ENCODE results near the gene RACK1.
"Not testable (repeated sequence)": the region's sequence is repeated elsewhere in the genome, so short reads cannot be mapped to it uniquely, and the experiment has no call there.

Gene RACK1

GRCh38 chr5:181243564-181244343 is at the start of gene RACK1:
TSS of gene RACK1 (minus strand) at chr5:181243906. CDS start at chr5:181243800, 106 bp downstream.
- no peak for DNase-seq

DNA sequence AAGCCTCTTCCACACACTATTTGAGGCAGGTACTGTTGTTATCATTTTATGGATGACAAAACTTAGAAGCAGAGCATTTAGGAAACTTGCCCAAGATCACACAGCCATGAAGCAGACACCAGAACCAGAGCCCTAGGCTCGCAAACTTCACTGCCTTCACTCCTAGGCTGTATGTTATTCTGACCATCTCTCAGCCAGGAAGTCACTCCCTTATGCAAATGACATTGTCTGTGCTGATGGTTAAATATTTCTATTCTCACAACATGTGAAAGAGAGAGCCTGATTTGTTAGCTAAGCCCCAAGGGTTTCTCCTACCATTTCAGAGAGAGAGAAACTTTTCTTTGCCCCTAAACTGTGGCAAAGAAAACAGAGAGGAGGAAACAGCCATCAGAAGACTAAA is 43.6 kb upstream of the RACK1 start:
- DNase-seq = not testable (repeated sequence)

DNA sequence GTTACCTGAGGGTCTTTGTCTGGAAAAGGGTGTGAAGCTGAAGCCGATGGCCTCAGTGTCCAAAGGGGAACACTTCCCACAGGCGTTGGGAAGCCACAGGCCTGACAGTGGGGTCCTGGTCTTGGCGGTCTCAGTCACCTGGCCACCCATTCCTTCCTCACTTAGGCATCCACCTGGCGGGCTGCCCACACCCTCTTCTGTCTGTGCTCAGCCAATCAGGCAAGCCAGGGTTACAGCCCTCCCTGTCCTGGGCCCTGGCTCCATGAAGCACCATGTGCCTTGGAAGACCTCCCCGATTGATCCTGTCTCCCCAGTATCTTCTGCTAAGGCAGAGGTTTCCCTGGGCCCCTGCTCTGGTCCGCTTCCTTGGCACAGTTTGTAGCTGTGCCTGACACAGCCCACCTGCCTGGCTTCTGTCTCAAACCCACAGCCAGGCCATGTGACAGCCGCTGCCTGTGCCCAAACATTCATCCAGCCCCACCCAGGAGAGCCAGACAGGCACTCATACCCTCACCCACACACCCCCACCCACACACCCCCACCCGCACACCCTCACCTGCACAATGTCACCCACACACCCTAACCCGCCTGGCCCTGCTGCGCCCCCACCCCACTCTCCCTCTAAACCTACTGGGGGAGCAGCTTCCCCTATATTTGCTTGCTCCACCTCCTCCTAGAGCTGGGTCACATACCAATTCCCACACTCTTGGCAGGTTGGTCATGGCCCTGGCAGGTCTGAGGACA is 42.4 kb upstream of the RACK1 start:
- not testable (repeated sequence) for DNase-seq

DNA sequence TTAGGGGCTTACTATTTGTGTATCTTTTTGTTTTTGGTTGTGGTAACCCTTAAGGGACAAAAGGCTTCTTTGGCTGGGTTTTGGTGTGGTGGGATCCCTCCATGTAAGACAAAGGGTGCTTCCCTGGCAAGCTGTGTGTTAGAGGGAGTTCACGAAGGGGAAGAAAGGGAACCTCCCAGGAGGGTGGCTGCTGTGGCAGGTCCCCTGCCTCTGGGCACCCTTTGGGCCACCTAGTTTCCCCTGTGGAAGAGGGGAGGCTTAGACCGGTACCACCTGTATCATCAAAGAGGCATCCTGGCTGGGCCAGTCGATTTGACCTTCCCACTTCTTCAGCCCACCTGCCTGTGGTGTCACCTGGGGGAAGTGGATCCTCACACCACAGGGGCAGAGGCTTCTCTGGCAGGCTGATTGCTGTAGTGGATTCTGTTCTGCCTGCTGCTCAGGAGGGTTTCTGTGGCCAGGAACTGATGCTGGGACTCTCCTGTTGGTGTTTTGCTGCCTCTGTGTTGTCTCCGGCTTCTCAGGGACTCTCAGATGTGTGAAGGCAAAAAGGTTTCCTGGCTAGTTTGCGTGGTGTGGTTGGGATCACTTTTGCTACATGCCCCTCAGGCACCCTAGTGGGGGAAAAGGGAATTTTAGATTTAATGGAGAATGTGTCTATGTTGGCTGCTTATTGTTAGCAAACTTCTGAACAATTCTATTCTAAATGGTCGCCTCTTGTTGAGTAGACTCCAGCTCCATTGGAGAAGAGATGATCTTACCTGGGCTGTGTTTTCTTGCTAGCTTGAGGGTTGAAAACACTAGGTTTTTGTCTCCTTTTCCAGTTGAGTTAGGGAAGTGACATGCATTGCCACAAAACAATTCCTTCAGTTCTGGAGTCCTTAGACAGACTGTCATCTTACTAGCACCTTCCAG is 40.4 kb upstream of the RACK1 start:
- not testable (repeated sequence) for DNase-seq

- DNase-seq = no peak
These were observed 39.6 kb upstream of the RACK1 start for GRCh38 chr5:181283347-181283746.

GRCh38 chr5:181282874-181283273 is 39.2 kb upstream of the RACK1 start:
- no peak for DNase-seq

DNA sequence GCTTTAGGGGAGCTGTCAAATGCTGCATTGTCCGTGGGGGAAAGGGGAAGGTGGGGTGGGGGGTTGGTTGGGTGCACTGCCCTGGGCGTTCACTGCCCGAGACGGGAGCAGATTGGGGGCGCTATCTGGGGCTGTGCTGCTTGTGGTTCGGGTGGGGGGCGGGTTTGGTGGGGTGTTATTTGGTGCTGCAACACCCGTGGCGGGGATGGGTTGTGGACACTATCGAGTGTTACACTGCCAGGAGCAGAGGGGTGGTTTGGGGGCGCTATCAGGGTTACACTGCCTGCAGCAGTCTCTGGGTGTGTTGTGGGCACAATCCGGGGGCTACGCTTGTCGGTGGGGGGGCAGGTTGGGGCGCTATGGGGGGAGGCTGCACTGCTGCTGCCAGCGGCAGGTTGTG is 38.7 kb upstream of the RACK1 start:
- DNase-seq = not testable (repeated sequence)

- DNase-seq = no peak
These were observed 38.2 kb upstream of the RACK1 start for GRCh38 chr5:181281984-181282316.

DNA sequence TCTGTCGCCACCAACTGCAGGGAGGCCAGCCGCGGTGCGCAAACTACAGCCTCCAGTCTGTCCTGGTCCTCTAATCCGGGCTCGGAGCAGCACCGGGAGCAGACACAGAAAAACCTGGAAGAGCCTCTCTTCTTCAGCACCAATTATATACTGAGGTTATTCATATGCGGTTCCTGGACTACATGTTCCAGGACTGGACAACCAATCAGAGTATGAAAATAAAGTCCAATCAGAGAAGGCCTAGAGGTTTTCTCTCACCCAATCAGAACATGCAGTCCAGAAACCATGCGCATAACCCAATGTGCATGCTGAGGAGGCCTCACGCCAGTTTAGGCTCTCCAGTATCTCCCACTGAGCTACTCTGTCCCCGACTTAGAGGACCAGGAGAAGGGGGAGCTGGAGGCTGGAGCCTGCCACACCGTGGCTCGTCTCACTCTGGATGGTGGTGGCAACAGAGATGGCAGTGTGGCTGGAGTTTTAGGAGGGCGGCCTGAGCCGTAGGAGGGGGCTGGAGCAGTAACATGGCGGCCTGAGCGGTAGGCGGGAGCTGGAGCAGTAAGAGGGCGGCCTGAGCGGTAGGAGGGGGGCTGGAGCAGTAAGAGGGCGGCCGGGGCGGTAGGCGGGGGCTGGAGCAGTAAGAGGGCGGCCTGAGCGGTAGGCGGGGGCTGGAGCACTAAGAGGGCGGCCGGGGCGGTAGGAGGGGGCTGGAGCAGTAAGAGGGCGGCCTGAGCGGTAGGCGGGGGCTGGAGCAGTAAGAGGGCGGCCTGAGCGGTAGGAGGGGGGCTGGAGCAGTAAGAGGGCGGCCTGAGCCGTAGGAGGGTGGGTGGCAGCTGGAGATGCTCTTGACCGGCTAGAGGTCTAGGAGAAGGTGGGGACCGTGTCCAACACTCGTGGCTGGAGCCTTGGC is 37.6 kb upstream of the RACK1 start:
- no peak for DNase-seq

- DNase-seq = no peak
These were observed 36.6 kb upstream of the RACK1 start for GRCh38 chr5:181280251-181280762.

- DNase-seq = not testable (repeated sequence)
These were observed 29.7 kb upstream of the RACK1 start for GRCh38 chr5:181273433-181273744.

DNA sequence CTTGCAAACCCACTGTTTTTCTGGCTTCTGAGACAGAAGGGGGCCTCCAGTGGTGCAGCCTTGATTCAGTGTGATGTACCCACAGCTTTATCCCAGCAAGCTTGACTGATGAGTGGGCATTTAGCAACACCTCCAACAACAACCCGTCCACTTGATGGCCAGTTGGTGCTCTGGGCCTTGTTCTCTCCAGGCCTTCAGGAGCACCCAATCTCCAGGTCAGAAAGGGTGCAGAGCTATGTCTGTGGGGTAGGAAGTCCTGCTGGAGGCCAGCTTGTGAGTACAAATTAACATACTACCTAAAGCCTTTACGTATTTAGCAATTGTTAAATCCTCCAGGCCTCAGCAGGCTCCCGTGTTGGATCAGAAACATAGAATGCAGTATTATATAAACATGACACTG is 27.4 kb upstream of the RACK1 start:
- DNase-seq = no peak

DNA sequence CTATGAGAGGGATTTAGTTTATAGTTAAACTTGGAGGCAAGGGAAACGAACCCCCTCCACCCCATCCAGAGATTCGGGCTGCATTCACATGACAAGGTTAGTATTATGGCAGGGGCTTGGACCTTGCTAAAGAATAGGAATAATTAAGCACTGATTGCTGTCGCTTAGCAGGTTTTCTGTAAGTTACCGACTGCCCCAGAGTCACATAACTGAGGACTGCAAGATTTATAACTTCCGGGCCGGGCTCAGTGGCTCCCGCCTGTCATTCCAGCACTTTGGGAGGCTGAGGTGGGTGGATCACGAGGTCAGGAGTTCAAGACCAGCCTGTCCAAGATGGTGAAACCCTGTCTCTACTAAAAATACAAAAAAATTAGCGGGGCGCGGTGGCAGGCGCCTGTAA is 24.2 kb upstream of the RACK1 start:
- not testable (repeated sequence) for DNase-seq

GRCh38 chr5:181267291-181267904 is 23.7 kb upstream of the RACK1 start:
- not testable (repeated sequence) for DNase-seq

- DNase-seq = no peak
These were observed 21.5 kb upstream of the RACK1 start for GRCh38 chr5:181265092-181265671.

DNA sequence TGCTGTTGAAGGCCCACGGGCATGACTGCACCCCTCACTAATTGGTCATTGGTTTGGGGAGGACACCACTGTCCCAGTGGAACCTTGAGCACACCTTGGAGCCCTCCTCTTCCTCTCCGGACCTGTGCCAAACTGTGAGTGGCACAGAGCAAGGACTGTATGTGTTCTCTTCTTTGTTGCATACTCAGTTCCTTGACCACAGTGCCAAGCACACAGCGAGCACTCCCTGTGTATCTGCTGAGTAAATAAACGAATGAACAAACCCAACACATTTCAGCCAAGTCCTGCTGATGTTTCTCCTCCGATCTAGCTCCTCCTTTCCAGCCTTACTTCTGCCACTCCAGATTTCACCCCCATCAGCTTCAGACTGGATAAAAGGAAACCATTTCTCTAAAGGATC is 19.9 kb upstream of the RACK1 start:
- DNase-seq = no peak

DNA sequence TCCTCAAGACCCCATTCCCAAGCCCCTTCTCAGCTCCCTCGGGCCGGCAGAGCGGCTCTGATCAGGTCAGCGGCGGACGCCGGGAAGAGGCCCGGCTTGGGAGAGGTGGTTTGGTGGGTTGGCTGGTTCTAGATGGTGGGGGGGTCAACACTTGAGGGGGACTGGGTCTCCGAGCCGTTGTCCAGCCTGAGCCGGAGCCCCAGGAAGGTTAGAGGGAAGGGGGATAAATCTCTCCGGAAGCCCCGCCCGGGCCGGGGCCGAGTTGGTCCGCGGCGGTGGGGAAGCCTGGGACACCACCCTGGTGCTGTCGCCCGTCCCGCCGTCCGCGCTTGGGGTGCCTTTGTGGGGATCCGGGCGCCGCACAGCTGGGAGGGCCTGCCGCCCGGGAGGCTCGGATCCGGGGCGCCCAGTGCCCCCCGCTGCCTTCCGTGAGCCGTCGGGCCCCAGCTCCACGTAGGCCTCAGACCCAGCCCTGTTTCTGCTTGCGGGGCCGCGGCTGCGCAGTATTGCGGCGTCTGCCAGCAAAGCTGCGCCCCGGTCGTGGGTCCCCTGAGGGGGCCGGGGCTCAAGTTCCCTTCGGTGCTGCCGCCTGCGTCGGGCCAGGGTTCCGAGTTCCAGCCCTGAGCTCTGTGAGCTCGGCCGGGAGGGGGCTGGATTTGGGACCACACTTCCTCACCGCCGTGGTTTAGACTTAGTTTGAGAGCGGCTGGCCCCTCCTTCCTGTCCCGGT is 17.8 kb upstream of the RACK1 start:
- DNase-seq = no peak

DNA sequence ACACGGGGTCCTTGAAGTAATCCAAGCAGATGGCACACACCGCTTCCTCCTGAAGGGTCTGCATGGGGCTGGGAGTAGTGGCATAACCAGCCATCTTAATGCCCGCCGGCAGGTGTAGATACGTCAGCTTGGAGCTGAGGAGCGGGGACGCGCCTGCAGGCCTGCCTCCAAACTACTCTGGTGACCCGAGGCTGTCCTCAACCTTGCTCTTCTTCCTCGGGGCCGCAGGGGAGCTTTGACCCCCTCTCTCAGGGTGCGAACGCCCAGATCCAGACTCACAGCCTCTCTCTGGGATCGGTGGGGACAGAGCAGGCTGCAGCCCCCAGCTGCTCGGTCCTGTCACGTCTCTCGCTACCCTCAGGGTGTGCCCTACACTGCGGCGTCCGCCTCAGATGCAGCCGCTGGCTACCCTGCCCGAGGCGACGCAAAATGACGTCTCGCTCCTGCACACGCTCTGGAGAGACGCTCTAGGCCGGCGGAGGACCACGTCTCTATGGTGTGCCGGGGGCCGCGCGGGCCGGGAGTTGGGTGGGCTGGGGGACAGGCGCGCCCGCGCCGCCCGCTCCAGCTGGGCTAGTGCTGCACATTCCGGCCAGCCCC is 17.1 kb upstream of the RACK1 start, which contains the start of gene TRIM52:
Gene TRIM52 (minus strand): TSS at position 424 of the 600 bp plus-strand sequence. CDS start 330 bp downstream, at position 94.
- no peak for DNase-seq

DNA sequence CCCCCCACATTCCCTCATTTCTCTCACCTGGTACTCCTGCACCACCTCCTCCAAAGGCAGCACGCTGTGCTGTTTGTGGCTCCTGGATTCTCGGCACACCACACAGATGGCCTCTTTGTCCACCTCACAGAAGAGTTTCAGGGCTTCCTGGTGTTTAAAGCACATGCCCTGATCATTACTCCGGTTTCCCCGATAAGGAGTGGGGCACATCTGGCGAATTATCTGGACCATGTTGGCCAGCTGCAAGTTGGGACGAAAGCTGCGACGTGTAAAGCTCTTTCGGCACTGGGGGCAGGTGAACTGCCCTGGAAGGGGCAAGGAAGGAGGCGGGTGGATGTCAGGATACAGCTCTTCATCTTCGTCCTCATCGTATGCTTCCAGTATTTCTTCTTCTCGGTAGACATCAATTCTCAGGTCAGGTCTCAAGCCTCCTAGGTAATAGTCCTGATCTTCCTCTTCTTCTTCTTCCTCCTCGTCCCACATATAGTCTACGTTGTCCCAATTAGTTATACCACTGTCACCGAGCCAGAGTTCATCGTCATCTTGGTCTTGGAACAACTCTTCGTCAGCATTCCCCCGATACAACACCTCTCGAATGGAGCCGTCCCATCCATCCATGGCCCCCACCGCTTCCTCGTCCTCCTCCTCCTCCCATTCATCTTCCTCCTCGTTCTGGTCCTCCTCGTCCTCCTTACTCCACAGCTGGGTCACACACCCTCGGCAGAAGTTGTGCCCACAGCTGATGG is 16.4 kb upstream of the RACK1 start:
- no peak for DNase-seq

Measured in NCI-H345 (cell line).